MCF 10A (cell line): Measurements from ENCODE around the gene PCNX1. TPM values are rescaled to one million over a fixed set of nuclear protein-coding genes. Genes with fewer than 3 reads are reported as not detected.

Experiments used
- BruUV-seq: library from RNA; stranded (reverse); fragments of 400-500 nt; replicated peaks from 2 replicates; lab custom pipeline; 2021; lab: Mats Ljungman, UMichigan
- CTCF ChIA-PET: fragments of 300-600 bp; sonication (Branson Sonifier 250); formaldehyde crosslinking; extraction: SDS; loops from one replicate; lab custom pipeline; 2021; ENCODE audit warnings: antibody characterized with exemption, inconsistent platforms; lab: Yijun Ruan, JAX
- POLR2A ChIA-PET: fragments of 300-600, 350-650 bp; sonication (Branson Sonifier 250); formaldehyde crosslinking; extraction: SDS; loops from one replicate; lab custom pipeline; 2020; ENCODE audit warnings: antibody characterized with exemption, inconsistent platforms; lab: Yijun Ruan, JAX
- DNase-seq: peaks from one replicate; pipeline ENCODE4 v3.0.0-alpha.2; 2018; ENCODE audit not compliant: unreplicated experiment
- H3K27ac Mint-ChIP-seq: one replicate; pipeline ENCODE4 v1.8.0; 2022; ENCODE audit warnings: mild to moderate bottlenecking, low read depth, mixed read lengths; ENCODE audit not compliant: unreplicated experiment
- H3K27me3 Mint-ChIP-seq: one replicate; pipeline ENCODE4 v1.8.0; 2022; ENCODE audit warnings: mixed read lengths; ENCODE audit not compliant: insufficient read depth, unreplicated experiment
- H3K36me3 Mint-ChIP-seq: one replicate; pipeline ENCODE4 v1.8.0; 2022; ENCODE audit warnings: mild to moderate bottlenecking, moderate library complexity, mixed read lengths; ENCODE audit not compliant: insufficient read depth, unreplicated experiment
- H3K4me1 Mint-ChIP-seq: one replicate; pipeline ENCODE4 v1.8.0; 2022; ENCODE audit warnings: mixed read lengths; ENCODE audit not compliant: insufficient read depth, unreplicated experiment
- H3K4me3 Mint-ChIP-seq: one replicate; pipeline ENCODE4 v1.8.0; 2022; ENCODE audit warnings: mild to moderate bottlenecking, moderate library complexity, mixed read lengths; ENCODE audit not compliant: unreplicated experiment
- H3K9me3 Mint-ChIP-seq: one replicate; pipeline ENCODE4 v1.8.0; 2022; ENCODE audit warnings: mixed read lengths; ENCODE audit not compliant: unreplicated experiment
- intact Hi-C: fragments of 100-400 bp; cut with micrococcal nuclease; formaldehyde crosslinking; loops from 2 replicates; pipeline ENCODE4 v1.14.1; 2022
- total RNA-seq: library from RNA; stranded (reverse); gene quantifications from 2 replicates; pipeline ENCODE4 v1.2.3, GENCODE V29; 2022
- TF ChIP-seq, protein P1 (sequence below): fragments of 200-600 bp; IDR thresholded peaks from one replicate; pipeline ENCODE4 v1.8.0; 2022; ENCODE audit warnings: antibody characterized with exemption, mild to moderate bottlenecking; ENCODE audit not compliant: unreplicated experiment

The PCNX1 gene
- total RNA-seq, 1 experiment from 2014 or later = 55.6 TPM

DNA sequence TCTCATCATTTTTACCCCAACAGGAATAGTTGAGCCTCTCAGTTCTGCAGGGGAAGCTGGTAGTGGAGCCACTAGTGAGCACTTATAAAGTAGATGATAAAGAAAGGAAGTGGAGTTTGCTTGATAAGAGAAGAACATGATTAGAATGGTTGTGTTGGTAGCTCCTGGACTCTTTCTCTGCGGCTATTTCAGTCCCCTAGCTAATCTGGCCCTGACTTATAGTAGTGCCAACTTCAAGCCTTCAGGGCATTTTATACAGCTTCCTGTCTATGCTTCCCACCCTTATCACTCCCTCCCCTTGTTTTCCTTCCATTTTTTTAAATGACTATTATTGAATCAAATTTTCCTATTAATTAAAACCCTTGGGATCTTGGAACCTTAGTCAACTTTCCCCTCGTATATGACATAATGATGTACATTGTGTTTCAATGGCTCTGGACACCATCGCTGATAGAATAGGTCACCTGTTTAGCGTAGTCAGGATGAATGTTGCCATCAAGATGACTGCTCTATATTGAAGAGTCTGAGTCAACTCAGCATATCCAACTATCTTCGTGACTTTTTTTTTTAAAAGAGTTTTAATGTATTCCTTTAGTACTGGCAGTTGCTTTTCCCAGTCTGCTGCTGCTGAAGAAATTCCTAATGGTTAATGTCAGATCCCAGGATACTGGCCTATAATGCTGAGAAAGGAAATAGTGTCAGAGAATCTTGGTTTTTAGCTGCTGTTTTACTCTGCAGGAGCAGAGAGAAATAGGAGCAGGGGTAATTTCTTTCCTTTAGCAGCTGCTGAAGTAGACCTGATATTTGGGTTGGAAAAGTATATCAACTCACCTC is 16.2 kb upstream of the PCNX1 start:
- intact Hi-C loops = no loop called here
- DNase-seq = no peak
- TF ChIP-seq, protein P1, sequence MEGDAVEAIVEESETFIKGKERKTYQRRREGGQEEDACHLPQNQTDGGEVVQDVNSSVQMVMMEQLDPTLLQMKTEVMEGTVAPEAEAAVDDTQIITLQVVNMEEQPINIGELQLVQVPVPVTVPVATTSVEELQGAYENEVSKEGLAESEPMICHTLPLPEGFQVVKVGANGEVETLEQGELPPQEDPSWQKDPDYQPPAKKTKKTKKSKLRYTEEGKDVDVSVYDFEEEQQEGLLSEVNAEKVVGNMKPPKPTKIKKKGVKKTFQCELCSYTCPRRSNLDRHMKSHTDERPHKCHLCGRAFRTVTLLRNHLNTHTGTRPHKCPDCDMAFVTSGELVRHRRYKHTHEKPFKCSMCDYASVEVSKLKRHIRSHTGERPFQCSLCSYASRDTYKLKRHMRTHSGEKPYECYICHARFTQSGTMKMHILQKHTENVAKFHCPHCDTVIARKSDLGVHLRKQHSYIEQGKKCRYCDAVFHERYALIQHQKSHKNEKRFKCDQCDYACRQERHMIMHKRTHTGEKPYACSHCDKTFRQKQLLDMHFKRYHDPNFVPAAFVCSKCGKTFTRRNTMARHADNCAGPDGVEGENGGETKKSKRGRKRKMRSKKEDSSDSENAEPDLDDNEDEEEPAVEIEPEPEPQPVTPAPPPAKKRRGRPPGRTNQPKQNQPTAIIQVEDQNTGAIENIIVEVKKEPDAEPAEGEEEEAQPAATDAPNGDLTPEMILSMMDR = no peak
- no peaks in the 10 kb centered on the region for H3K36me3 Mint-ChIP-seq
- H3K27ac Mint-ChIP-seq = no peak overlapping the region
- no peaks in the 10 kb centered on the region for H3K9me3 Mint-ChIP-seq
- no TSS peak for BruUV-seq
- H3K4me3 Mint-ChIP-seq = no peak overlapping the region
- H3K27me3 Mint-ChIP-seq = no peaks in the 10 kb centered on the region
- H3K4me1 Mint-ChIP-seq = peaks cover 35% of the 10 kb centered on the region
- CTCF ChIA-PET = interaction anchor here (1.0 to 1.4 kb wide), 2 partner anchors 11 to 14 kb away, joined by 3 to 5 read pairs; no protein-coding TSS in a partner anchor
- POLR2A ChIA-PET = no interaction called here

DNA sequence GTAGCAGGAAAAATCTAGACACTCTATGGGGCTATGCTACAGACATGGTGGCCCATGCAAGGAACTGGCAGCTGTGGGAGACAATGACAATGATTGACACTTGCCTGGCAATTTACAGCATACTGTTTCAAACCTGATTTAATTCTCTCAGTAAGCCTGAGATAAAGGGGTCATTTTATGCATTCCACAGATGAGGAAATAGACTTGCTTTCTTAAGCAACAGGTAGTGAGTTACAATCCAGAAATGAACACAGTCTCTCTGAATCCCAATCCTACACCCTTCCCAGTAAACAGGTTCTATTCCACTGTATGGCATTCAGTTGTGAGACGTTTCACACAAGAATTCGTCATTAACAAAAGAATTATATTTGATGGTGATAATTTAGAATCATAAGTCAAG is 15.5 kb upstream of the PCNX1 start:
- ChIA-PET POLR2A (no interaction called here), CTCF (no interaction called here)
- Mint-ChIP-seq H3K4me3 (no peak overlapping the region), H3K27me3 (no peaks in the 10 kb centered on the region), H3K4me1 (peaks cover 34% of the 10 kb centered on the region), H3K9me3 (peaks cover 7% of the 10 kb centered on the region), H3K27ac (no peak overlapping the region), H3K36me3 (no peaks in the 10 kb centered on the region)
- intact Hi-C loops = no loop called here
- TF ChIP-seq, protein P1 = no peak
- no TSS peak for BruUV-seq
- DNase-seq = no peak

DNA sequence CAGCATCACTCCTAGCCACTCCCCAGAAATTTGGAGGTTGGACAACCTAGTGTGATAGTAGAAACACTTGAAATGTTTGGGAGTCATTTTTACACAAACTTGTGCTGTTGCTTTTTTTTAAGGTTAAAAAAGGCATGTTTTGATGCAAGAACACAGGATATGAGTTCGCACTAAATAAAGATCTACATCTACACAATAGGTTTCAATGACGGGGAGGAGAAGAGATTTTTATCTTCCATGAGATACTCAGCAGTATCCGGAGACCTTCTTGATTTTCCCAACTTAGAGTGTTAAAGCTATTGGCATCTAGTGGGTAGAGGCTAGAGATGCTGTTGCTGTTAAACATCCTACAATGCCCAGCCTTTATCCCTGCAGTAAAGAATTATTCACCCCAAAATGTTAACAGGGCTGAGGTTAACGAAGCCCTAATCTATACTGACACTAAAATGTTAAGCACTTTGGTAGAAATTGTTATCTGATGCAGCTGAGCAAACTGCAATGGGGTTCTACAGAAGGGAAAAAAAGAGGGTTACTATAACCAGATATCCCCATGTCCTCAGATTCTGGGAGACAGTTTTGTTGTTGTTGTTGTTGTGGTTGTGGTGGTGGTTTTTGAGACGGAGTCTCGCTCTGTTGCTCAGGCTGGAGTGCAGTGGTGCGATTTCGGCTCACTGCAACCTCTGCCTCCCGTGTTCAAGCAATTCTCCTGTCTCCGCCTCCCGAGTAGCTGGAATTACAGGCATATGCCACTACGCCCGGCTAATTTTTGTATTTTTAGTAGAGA is 14.0 kb upstream of the PCNX1 start:
- no peak overlapping the region for H3K27ac Mint-ChIP-seq
- CTCF ChIA-PET = no interaction called here
- POLR2A ChIA-PET = no interaction called here
- H3K36me3 Mint-ChIP-seq = no peaks in the 10 kb centered on the region
- H3K9me3 Mint-ChIP-seq = peaks cover 7% of the 10 kb centered on the region
- peaks cover 32% of the 10 kb centered on the region for H3K4me1 Mint-ChIP-seq
- TF ChIP-seq, protein P1 = no peak
- H3K27me3 Mint-ChIP-seq = no peaks in the 10 kb centered on the region
- DNase-seq = no peak
- no TSS peak for BruUV-seq
- H3K4me3 Mint-ChIP-seq = no peak overlapping the region
- intact Hi-C loops = no loop called here

DNA sequence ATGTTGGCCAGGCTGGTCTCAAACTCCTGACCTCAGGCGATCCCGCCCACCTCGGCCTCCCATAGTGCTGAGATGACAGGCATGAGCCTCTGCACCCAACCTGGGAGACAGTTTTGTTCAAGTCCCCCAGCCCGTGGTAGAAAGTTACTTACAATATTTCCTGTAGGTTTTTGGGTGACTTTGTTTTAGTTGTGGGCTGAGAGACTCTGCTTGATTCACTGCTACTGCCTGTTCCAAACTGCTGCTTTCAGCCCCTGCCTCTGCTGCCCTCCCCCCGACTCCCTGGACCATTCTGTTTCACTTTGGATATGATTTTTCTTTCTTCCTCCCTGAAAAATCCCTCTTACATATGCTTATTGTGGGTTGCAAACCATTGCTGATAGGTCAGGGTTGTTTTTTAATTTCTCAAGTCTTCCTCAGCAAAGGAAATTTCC is 13.4 kb upstream of the PCNX1 start:
- intact Hi-C loops = no loop called here
- CTCF ChIA-PET = interaction anchor here (0.6 kb wide), 1 partner anchor 1315 kb away, joined by 3 read pairs; no protein-coding TSS in a partner anchor
- Mint-ChIP-seq H3K27ac (no peak overlapping the region), H3K36me3 (no peaks in the 10 kb centered on the region), H3K9me3 (peaks cover 7% of the 10 kb centered on the region), H3K4me1 (peaks cover 34% of the 10 kb centered on the region), H3K27me3 (no peaks in the 10 kb centered on the region), H3K4me3 (no peak overlapping the region)
- no peak for DNase-seq
- no TSS peak for BruUV-seq
- POLR2A ChIA-PET = no interaction called here
- TF ChIP-seq, protein P1 = no peak
